Amniotic epithelial cell (primary cell): ENCODE results near the gene CCDC92B.

Experiments used
- DNase-seq: peaks from one replicate; pipeline ENCODE4 v3.0.0-alpha.2; 2010; ENCODE audit warnings: low read depth

CCDC92B gene

DNA sequence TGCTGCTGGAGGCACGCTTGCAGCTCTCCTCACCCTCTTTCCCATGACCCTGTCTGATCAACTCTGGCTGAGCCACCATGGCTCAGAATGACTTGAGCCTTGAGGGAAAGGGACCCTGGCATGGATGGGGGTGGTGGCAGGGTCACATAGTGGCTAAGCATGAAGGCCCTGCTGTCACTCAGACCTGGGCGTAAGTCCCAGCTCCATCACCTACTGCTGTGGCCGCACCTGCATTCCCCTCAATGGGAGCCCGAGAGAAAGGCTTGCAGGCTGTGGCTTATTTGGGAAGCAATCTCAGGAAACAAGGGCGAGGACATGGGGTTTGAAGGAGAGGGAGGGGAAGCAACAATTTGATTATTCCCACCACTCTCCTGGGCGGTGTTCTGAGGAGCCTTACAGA is 29.0 kb upstream of the CCDC92B start:
- no peak for DNase-seq

- no peak for DNase-seq
Measured at GRCh38 chr17:2777242-2777867, 27.9 kb upstream of the CCDC92B start.

DNA sequence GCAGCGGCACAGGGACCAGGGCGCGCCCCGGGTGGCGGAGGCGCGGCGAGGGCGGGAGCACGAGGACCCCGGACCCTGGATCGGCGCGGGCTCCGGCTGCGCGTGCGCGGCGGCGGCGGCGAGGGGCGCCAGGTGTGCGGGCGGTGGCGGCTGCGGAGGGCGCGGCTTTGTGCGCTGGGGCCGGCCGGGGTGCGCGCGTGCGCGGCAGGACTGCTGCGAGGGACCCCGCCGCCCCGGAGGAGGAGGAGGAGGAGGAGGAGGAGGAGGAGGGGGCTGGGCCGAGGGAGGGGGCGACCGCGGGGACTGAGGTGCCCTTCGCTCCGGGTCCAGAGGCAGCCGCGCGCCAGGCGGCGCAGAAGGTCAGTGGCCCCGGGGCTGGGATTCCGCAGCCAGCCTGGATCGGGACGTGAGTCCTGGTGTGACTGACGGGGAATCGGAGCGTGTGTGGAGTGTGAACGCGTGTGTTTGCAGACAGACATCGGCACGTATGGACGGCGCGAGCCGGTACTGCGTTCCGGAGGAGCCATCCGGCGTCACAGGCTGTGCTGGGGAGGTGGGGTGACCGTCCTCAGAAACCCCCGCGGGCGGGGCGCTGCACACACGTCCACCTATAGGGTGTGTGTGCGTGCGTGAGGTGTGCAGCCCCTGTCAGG is 27.3 kb upstream of the CCDC92B start:
- DNase-seq, result no peak

GRCh38 chr17:2775206-2775605 is 25.8 kb upstream of the CCDC92B start:
- DNase-seq, result no peak

DNA sequence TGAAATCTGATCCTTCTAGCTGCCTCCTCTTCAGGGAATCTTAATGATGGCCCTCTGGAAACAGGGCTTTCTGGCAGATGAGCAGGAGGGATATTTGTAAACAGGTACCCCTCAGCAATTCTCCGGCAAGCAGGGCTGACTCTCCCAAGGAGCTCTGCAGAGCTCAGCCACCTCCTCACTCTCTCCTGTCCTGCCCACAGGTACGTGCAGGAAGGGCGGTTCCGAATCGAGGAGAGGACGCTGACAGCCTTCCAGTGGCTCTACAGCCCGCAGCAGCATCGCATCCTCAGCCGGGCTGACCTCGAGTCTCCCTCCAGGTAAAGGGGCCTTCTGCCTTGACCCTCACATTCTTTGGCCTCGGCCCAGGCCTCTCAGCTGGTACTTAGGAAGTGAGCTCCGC is 20.7 kb upstream of the CCDC92B start:
- no peak for DNase-seq

- no peak for DNase-seq
Measured at GRCh38 chr17:2758870-2759269, 9.4 kb upstream of the CCDC92B start.

GRCh38 chr17:2755891-2756724 is 6.7 kb upstream of the CCDC92B start:
- DNase-seq, result no peak

- no peak for DNase-seq
Measured at GRCh38 chr17:2751491-2751890, 2.0 kb upstream of the CCDC92B start.

- no peak for DNase-seq
Measured at GRCh38 chr17:2750721-2751120, 1.3 kb upstream of the CCDC92B start.

- peak; percentile 54 for DNase-seq
Measured at GRCh38 chr17:2749784-2750181, 331 bp upstream of the CCDC92B start.

DNA sequence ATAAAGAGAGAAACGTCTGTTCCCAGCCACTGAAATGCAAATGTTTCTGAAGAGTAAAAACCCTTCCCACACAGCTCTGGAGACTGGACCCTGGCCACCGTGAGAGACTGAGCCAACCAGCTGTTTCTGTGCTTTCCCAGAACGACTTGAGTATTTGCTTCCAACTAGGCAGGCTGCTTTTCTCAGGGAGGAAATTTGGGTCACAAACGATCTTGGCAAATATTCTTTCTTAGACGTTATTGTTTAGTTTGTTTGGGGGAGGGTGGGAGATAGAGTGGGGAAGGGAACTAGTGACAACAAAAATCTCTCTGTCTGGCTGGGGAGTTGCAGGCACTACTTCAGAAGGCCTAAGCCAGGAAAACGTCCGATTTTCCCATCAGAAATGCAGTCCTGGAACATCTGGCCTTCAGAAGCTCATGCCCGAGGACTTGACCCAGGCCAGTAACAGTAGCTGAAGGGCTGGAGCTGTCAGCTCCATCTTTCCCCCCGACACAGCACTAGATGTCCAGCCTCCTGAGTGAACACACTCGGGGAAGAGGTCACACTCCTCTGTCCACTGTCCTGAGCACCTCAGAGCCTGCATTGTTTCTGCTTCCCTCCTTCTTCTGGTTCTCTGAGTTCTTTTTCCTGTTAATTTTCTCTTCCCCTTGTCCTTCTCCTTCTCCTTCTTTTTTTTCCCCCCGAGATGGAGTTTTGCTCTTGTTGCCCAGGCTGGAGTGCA is 4.0 kb downstream of the CCDC92B start:
- no peak for DNase-seq

GRCh38 chr17:2737693-2738092 is 11.8 kb downstream of the CCDC92B start:
- DNase-seq, result no peak

DNA sequence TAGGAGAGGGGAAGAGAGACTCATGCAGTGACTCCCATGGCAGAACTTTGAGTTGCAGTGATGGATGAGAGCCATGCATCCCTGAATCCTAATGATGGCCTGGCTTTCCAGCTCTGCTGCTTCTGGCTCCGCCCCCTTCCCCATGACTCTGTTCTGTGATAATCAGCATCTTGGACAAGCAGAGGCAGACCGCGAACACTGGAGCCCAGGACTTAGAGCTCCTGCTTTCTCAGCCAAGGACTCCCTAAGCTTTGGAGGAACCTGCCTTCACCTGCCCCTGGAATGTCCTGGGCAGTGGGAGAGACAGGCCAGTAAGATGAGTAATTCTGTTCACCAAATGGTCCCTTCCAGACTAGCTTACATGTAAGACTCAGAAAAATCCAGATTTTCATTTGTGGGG is 12.5 kb downstream of the CCDC92B start:
- peak; percentile 12 for DNase-seq

DNA sequence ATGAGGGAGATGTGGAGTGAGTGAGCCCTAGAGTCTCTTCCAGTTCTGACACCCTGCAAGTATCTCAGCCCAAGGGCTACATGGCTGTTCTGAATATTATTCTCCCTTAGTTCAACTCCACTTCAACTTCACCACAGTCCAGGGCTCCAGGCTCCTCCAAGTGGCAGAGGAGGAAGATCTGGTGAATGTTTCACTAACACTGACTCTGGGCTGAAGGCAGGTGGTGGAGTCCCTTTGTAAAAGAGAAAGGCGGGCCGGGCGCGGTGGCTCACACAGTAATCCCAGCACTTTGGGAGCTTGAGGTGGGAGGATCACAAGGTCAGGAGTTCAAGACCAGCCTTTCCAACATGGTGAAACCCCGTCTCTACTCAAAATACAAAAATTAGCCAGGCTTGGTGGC is 13.6 kb downstream of the CCDC92B start:
- no peak for DNase-seq

- no peak for DNase-seq
Measured at GRCh38 chr17:2734939-2735338, 14.5 kb downstream of the CCDC92B start.

- no peak for DNase-seq
Measured at GRCh38 chr17:2731807-2732206, 17.6 kb downstream of the CCDC92B start.

- DNase-seq, result no peak
Measured at GRCh38 chr17:2730764-2731353, 18.6 kb downstream of the CCDC92B start.

DNA sequence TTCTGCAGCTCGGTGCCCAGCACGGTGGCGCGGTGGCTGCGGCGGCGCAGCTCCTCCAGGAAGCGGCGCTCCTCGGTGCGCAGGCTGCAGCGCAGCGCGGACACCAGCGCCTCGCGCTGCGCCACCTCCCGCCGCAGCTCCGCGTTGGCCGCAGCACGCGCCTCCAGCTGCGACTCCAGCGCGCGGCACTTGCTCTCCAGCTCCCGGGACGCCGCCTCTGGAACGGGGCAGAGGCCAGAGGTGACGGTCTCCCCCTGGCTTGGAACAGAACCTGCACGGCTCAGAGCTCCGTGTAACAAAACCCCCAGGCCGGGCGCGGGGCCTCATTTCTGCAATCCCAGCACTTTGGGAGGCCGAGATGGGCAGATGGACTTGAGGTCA is 24.7 kb downstream of the CCDC92B start:
- DNase-seq, result no peak

DNA sequence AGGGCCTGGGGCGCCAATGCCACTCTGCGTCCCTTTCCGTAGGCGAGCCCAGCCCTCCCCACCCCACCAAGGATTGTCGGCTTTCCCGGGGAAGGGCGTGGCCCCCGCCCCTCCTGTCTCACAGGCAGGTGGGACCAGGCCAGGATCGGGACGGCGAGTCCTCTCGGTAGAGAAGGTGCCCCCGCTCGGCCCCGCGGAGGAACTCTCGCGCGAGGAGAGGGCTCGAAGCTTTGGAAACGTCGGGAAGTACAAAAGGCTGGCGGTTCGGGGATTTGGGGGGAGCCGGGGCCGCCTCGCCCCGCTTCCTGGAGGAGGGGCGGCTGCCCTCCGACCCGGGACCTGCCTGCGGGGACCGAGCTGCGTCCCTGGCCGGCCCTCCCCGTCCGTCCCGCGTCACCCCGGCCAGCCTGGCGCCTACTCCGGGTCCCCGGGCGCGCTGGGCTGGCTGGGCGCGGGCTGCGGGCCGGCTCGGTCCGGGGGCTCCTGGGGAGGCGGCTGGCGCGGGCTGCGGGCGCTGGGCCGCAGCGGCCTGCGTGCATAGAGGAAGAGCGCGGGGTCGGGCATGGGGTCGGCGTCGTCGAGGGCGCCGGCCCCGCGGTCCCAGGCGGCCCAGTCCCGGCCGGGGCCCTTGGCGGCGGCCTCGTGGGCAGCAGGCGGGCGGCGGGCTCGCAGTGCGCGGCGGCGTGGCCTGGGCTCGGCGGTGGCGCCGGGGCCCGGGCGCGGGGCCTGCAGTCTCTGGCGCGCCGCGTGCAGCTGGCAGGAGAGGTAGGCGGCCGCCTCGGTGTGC is 25.3 kb downstream of the CCDC92B start:
- no peak for DNase-seq

DNA sequence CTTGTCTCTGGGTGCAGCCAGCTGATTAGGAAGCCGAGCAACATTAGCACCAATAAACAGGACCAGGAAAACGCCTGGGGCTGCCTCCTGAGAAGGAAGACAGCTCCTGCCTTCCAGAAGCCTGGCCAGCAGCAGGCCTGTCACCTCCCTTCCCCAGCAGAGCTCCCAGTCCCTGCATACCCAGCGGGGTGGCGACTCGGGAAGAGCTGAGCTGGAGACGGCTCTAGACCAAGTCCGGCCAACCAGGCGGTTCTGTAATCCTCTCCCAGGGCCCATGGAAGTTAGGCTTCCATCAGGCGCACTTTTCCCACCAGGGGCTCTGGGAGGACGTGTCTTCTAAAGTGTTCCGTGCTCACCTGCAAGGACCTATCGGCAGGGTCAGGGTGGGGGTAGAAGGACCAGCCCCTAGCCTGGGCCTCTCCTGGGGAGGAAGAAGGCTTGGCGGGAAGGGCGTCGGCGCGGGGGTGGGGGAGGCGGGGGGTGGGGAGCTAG is 25.9 kb downstream of the CCDC92B start:
- DNase-seq, result no peak

GRCh38 chr17:2722611-2723010 is 26.8 kb downstream of the CCDC92B start:
- DNase-seq, result no peak
